Measurements from ENCODE around the gene LAMB3.

DNA sequence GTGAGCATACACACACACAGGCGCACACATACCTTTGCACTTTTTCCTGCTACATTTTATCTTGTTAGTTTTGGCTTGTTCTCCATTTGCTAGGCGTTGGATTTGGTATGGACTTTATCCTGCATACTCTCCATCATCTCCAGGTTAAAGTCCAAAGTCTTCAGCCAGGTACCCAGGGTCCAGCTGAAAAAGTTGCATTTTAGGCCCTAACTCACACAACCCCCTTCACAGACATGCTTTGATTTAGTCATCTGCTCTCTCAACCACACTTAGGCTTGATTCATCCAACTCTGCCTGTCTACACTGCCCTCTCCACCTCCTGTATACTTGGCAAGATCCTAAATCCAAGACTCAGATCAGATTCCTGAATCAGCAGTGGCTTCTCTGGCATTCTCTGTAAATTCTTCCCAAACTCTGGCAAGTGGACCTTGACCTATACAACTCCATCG lies 10.7 kb upstream of the LAMB3 start:
- TF ChIP-seq POLR2A (IDR thresholded peaks at IDR 0.05; ENCODE audit: low read depth, low read length) (no peak), TAF1 (IDR thresholded peaks at IDR 0.05; ENCODE audit: low read depth, low read length) (no peak), POLR2AphosphoS5 (IDR thresholded peaks at IDR 0.05; ENCODE audit: low read depth, low read length) (no peak), PAX5 (IDR thresholded peaks at IDR 0.05; ENCODE audit: insufficient read depth, low read length, severe bottlenecking) (no peak)
